NT2/D1 (cell line): ENCODE data around the gene ICAM2.

ENCODE experiments used
- DNase-seq: peaks from one replicate; pipeline ENCODE4 v3.0.0-alpha.2; 2011; ENCODE audit warnings: low read depth, low spot score
- H3K27me3 ChIP-seq: 2 replicates; pipeline ENCODE4 v1.6.0; 2011; ENCODE audit warnings: mild to moderate bottlenecking; ENCODE audit not compliant: insufficient read length, insufficient read depth
- H3K36me3 ChIP-seq: 2 replicates; pipeline ENCODE4 v1.6.1; 2011; ENCODE audit warnings: mild to moderate bottlenecking, low read length, mixed read lengths; ENCODE audit not compliant: insufficient read depth, insufficient read length
- H3K4me1 ChIP-seq: 2 replicates; pipeline ENCODE4 v1.5.1; 2011; ENCODE audit not compliant: insufficient read depth, insufficient read length
- H3K4me3 ChIP-seq: 2 replicates; pipeline ENCODE4 v1.5.1; 2011; ENCODE audit warnings: low read depth; ENCODE audit not compliant: insufficient read length
- H3K9ac ChIP-seq: 2 replicates; pipeline ENCODE4 v1.6.0; 2011; ENCODE audit warnings: low read depth; ENCODE audit not compliant: insufficient read length
- H3K9me3 ChIP-seq: 2 replicates; pipeline ENCODE4 v1.5.1; 2011; ENCODE audit warnings: mild to moderate bottlenecking, low read length; ENCODE audit not compliant: insufficient read depth
- SUZ12 ChIP-seq: IDR thresholded peaks from 2 replicates; pipeline ENCODE4 v1.6.1; 2011; ENCODE audit not compliant: insufficient read length, insufficient read depth; ENCODE audit errors: extremely low read depth
- YY1 ChIP-seq: IDR thresholded peaks from 2 replicates; pipeline ENCODE4 v1.6.1; 2011; ENCODE audit not compliant: insufficient read length, insufficient read depth
- ZNF274 ChIP-seq: IDR thresholded peaks from 2 replicates; pipeline ENCODE4 v1.6.1; 2011; ENCODE audit warnings: mild to moderate bottlenecking, low read depth, low read length

Gene ICAM2

GRCh38 chr17:63966646-63967264, 53.7 kb downstream of the ICAM2 start:
- TF ChIP-seq SUZ12 (no peak), ZNF274 (no peak), YY1 (no peak)

GRCh38 chr17:63963123-63963522, 57.3 kb downstream of the ICAM2 start:
- no peak overlapping the region for H3K9ac ChIP-seq
- H3K4me1 ChIP-seq = peaks cover 23% of the 10 kb centered on the region
- no peaks in the 10 kb centered on the region for H3K36me3 ChIP-seq
- TF ChIP-seq SUZ12 (no peak), YY1 (no peak), ZNF274 (no peak)
- H3K27me3 ChIP-seq = peaks cover 6% of the 10 kb centered on the region
- no peak for DNase-seq
- no peak overlapping the region for H3K4me3 ChIP-seq
- no peaks in the 10 kb centered on the region for H3K9me3 ChIP-seq

More at GRCh38 chr17:63966646-63967264, 53.7 kb downstream of the ICAM2 start:
- H3K36me3 ChIP-seq = no peaks in the 10 kb centered on the region
- H3K4me3 ChIP-seq = no peak overlapping the region
- no peaks in the 10 kb centered on the region for H3K27me3 ChIP-seq
- H3K4me1 ChIP-seq = peaks cover 14% of the 10 kb centered on the region
- DNase-seq = no peak
- H3K9ac ChIP-seq = no peak overlapping the region
- no peaks in the 10 kb centered on the region for H3K9me3 ChIP-seq

- peaks cover 23% of the 10 kb centered on the region for H3K4me1 ChIP-seq
- H3K4me3 ChIP-seq = no peak overlapping the region
- H3K9ac ChIP-seq = peak overlapping the region; percentile 74
- no peaks in the 10 kb centered on the region for H3K9me3 ChIP-seq
- TF ChIP-seq YY1 (no peak), ZNF274 (no peak), SUZ12 (no peak)
- no peaks in the 10 kb centered on the region for H3K36me3 ChIP-seq
- DNase-seq = no peak
- H3K27me3 ChIP-seq = peaks cover 6% of the 10 kb centered on the region
These were observed 58.1 kb downstream of the ICAM2 start for GRCh38 chr17:63962298-63962744.

- Histone ChIP-seq H3K27me3 (peaks cover 6% of the 10 kb centered on the region), H3K9me3 (no peaks in the 10 kb centered on the region), H3K9ac (peak overlapping the region; percentile 74), H3K36me3 (no peaks in the 10 kb centered on the region), H3K4me1 (peaks cover 20% of the 10 kb centered on the region), H3K4me3 (peak overlapping the region; percentile 29)
- TF ChIP-seq ZNF274 (no peak), SUZ12 (no peak), YY1 (no peak)
- peak; percentile 91 for DNase-seq
These were observed 58.8 kb downstream of the ICAM2 start for GRCh38 chr17:63961355-63962212.

- Histone ChIP-seq H3K9ac (peak overlapping the region; percentile 46), H3K4me1 (peaks cover 18% of the 10 kb centered on the region), H3K27me3 (peaks cover 6% of the 10 kb centered on the region), H3K9me3 (no peaks in the 10 kb centered on the region), H3K4me3 (peak overlapping the region; percentile 13), H3K36me3 (no peaks in the 10 kb centered on the region)
- no peak for DNase-seq
- TF ChIP-seq ZNF274 (no peak), YY1 (no peak), SUZ12 (no peak)
These were observed 60.0 kb downstream of the ICAM2 start for GRCh38 chr17:63960430-63960829.

GRCh38 chr17:63960006-63960405, 60.4 kb downstream of the ICAM2 start:
- H3K4me3 ChIP-seq = peak overlapping the region; percentile 13
- peaks cover 6% of the 10 kb centered on the region for H3K27me3 ChIP-seq
- H3K9ac ChIP-seq = peak overlapping the region; percentile 46
- peaks cover 18% of the 10 kb centered on the region for H3K4me1 ChIP-seq
- no peaks in the 10 kb centered on the region for H3K36me3 ChIP-seq
- H3K9me3 ChIP-seq = no peaks in the 10 kb centered on the region
- TF ChIP-seq YY1 (no peak), SUZ12 (no peak), ZNF274 (no peak)
- DNase-seq = no peak

- Histone ChIP-seq H3K4me1 (peaks cover 13% of the 10 kb centered on the region), H3K9ac (no peak overlapping the region), H3K9me3 (no peaks in the 10 kb centered on the region), H3K4me3 (no peak overlapping the region), H3K27me3 (peaks cover 6% of the 10 kb centered on the region), H3K36me3 (no peaks in the 10 kb centered on the region)
- TF ChIP-seq YY1 (no peak), SUZ12 (no peak), ZNF274 (no peak)
- DNase-seq = no peak
These were observed 64.0 kb downstream of the ICAM2 start for GRCh38 chr17:63956296-63956920.
